Stimulated activated CD4-positive, alpha-beta T cell treated with anti-CD3 and anti-CD28 coated beads, Interleukin-2, amount 100 ng/mL, for 4 hours (primary cell): ENCODE results near the gene SNX21.

Experiments
- DNase-seq: peaks from one replicate; pipeline ENCODE4 v3.0.0-alpha.2; 2020; ENCODE audit warnings: low read depth

Gene SNX21

DNA sequence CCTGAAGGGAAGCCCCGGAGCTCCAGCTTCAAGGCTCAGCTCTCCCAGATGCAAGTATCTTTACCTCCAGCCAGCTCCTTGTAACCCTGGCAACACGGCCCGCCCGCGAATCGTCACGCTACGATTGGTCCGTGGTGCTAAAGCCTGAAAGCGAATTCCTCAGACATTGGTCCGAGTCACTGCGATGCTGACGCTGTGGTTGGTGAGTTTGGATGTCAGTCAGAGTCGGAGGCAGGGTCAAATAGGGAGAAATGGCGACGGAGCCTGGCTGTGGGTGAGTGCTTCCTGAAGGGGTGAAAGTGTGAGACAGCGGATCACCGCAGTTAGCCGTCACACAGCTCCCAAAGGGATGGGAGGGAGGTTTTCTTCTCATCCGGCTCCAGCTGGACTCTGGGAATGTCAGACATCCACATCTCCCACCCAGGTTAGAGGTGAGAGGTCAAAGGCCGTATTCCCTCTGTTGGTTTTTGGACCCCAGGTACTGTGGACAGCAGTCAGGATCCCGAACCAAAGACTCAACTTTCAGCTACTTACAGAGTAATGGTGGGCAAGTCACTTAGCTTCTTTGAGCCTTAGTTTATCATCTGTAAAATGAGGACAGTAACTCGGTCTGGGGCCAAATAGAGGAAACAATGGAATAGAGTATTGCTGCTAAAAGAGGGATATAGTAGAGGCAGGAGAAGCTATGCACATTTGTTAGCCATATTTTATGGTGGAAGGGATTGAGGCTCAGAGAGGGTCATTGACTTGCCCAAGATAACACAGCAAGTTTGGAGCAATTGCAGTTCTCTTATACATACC, 47.6 kb downstream of the SNX21 start, which contains the start of gene ZSWIM1:
Gene ZSWIM1, plus strand, starts transcription at position 240 of the 801 bp plus-strand sequence. CDS start 1,366 bp downstream, outside the sequence.
- DNase-seq = peak; percentile 97

DNA sequence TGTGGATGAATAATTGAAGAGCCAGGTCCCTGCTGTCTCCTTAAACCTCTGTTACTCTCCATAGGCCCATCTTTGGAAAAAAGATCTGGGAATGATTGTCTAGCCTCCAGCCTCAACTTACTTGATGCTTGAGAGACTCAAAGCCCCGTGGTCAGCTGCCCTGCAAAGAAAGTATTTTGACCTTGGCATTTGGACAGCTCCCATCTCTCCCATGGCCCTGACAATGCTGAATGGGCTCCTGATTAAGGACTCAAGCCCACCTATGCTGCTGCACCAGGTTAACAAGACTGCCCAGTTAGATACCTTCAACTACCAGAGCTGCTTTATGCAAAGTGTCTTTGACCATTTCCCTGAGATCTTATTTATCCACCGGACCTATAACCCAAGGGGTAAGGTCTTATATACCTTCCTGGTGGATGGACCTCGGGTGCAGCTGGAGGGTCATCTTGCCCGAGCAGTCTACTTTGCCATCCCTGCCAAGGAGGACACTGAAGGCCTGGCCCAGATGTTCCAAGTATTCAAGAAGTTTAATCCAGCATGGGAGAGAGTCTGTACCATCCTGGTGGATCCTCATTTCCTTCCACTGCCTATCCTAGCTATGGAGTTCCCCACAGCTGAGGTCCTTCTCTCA, 49.0 kb downstream of the SNX21 start:
- DNase-seq = no peak

DNA sequence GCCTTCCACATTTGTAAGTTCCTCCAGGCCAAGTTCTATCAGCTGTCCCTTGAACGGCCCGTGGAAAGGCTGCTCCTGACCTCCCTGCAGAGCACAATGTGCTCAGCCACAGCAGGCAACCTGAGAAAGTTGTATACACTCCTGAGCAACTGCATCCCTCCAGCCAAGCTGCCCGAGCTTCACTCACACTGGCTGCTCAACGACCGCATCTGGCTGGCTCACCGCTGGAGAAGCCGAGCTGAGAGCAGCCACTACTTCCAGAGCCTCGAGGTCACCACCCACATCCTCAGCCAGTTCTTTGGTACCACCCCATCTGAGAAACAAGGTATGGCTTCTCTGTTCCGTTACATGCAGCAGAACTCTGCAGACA, 49.5 kb downstream of the SNX21 start:
- DNase-seq = no peak

DNA sequence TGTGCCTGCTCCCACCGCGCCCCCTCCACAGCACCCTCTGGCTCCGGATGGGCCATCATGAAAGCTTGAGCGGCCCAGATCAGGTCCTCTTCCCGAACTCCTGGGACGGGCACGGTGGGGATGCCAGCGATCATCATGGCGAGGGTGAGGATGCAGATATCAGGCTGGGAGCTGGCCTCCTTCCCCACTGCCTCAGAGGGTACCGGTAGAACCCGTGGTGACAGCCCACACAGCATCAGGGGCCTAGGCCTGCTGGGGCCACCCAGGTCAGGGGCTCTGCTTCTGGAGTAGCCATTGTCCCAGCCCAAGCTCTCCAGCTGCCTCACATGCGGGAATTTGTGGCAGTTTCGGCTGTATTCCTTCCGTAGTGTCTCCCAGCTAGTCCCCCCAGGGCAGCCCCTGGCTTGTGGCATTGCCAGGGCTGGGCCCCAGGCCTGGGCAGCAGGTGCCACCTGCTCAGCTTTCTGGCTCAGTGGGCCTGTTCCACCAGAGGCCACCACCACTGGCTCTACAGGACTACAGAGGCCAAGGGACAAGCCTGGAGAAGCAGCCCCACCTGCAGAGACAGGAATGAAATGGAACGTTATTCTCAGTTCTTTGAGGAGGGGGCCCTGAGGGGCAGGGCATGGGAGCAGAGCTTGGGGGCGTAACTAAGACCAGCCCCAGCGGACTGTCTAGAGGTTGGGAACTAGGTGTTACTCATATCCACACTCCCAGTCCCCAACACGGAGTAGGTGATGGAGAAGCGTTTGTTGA, 53.2 kb downstream of the SNX21 start:
- no peak for DNase-seq

DNA sequence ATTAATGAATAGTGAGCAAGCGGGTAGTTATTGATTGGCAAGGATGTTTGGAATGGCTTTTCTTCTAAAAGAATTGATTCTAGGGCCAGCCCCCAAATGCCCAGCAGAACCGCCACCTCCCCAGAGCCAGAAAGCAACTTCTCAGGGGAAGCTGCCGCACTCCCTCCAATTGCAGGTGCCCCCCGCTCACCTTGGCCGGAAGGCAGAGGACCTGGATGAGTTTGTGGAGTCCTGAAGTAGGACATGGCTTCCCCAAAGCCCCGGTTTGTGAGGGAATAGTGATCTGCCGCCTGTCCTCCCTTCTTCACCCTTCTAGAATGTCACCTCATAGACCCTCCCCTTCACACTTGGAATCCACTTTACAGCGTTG, 53.7 kb downstream of the SNX21 start, which contains the start of gene SPATA25:
Gene SPATA25, minus strand, starts transcription at position 277 of the 370 bp plus-strand sequence. Its CDS starts 32 bp downstream, at position 245.
- DNase-seq = no peak

DNA sequence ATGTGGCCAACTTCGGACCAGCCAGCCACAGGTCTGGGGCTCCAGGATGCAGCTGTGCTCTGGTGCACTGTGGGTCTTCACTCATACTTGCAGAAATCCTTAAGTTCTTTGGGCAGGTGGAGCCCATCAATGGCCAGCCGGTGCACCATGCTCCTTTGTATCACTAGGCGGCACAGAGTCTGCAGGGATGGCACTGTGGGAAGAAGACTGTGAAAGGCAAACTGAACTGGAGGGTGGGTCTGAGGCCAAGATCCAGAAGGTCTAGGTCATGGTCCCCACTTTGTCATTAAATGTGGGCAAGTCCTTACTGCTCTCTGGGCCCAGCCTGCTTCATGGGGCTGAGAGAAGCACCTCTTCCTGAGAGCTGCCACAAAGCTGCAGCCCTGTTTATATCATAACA, 55.1 kb downstream of the SNX21 start:
- no peak for DNase-seq

DNA sequence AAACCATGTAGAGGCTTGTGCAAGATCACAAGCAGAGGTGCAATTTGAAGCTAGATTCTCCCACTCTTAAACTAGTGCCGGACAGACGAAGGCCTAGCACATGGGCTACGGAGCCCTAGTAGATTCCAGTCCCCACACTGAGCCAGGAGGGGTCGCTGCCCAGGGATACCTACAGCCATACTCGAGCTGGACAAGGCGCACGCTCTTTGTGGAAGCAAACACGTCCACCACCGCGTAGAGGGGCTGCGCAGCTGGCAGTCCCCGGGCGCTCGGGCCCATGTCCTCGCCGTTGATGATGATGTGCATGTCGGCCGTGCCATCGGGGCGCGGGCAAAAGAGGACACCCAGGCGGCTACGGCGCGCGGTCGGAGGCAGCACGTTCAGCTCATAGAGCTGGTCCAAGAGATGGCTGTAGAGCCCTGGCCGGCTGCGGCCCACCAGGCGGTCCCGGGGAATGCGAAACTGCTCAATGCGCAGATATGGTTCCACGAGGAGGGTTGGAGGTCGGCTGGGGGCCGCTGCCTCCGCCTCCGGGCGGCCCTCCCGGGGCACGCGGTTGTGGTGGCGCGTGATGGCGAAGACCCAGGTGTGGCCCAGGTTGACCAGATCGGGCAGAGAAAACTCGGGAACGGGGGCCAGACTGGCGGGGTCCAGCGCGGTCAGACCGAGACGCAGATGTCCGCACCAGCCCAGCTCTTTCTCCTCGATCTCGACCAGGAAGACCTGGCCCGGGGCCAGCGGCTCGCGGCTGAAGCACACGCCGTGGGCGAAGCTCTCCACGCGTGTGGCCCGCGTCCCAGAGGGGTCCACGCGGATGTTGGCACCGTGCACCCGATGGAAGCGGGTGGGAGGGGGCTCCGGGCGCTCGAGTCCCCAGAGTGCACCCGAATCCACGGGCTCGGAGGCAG, 56.7 kb downstream of the SNX21 start:
- DNase-seq = peak; percentile 27

DNA sequence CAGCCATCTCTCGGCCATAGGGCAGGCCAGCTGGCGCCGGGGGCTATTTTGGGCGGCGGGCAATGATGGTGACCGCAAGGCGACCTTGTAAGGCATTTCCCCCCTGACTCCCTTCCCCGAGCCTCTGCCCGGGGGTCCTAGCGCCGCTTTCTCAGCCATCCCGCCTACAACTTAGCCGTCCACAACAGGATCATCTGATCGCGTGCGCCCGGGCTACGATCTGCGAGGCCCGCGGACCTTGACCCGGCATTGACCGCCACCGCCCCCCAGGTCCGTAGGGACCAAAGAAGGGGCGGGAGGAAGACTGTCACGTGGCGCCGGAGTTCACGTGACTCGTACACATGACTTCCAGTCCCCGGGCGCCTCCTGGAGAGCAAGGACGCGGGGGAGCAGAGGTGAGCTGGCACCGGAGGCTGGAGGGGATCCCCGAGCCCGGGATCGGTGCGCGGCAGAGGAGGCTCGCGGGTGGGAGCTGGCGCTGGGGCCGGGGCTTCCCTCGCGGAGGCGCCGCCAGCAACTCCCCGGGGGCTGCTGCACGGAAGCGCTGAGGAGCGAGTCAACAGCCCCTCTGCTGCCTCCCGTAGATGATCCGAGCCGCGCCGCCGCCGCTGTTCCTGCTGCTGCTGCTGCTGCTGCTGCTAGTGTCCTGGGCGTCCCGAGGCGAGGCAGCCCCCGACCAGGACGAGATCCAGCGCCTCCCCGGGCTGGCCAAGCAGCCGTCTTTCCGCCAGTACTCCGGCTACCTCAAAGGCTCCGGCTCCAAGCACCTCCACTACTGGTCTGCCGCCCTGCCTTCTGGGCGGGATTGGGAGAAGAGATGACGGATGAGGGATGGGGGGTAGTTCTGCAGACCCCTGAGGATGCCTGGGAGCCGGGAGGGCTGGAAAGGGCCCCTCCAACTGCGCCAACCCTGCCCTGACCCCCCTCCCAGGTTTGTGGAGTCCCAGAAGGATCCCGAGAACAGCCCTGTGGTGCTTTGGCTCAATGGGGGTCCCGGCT, 57.7 kb downstream of the SNX21 start, which contains the start of the genes CTSA and NEURL2:
Gene CTSA, plus strand, starts transcription at position 351 of the 999 bp plus-strand sequence. Its CDS starts 234 bp downstream, at position 585.
Gene NEURL2, minus strand, starts transcription at position 224 of the 999 bp plus-strand sequence. Its CDS starts 217 bp downstream, at position 7.
- DNase-seq = peak; percentile 83

DNA sequence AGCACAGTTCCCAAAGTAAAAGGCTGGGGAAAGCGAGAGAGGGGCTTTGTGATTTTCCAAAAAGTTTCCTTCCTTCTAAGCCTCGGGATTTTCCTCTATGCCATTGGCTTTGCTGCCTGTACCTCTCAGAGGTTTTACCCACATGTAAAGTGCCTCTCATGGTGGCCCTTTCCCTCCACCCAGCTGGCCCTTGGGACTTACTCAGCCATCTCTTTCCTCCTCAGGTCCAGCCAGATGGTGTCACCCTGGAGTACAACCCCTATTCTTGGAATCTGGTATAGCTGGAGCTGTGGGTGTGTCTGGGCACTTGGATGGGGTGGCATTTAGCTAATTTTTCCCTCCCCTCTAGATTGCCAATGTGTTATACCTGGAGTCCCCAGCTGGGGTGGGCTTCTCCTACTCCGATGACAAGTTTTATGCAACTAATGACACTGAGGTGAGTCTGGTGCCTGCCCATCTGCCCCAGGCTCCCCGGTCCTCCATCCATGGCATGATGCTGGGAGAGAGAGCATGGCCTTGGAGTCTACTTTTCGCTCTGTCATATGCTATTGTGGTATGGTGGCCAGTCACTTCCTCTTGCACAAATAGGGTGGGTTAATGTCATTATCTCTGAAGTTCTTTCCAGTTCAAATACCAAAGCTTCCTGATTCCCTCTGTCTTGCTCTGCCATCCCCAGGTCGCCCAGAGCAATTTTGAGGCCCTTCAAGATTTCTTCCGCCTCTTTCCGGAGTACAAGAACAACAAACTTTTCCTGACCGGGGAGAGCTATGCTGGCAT, 58.6 kb downstream of the SNX21 start:
- DNase-seq = no peak
